IPS DF 19.7 (cell line): ENCODE measurements around the gene MYOG.

Source experiments
- DNase-seq: peaks from one replicate; pipeline ENCODE4 v3.0.0-alpha.2; 2013; ENCODE audit warnings: low read depth, low spot score

Gene MYOG

GRCh38 chr1:203046984-203047630, 38.7 kb downstream of the MYOG start:
- no peak for DNase-seq

- no peak for DNase-seq
Measured at GRCh38 chr1:203045821-203046594, 39.8 kb downstream of the MYOG start.

GRCh38 chr1:203045336-203045735, 40.5 kb downstream of the MYOG start:
- DNase-seq, result no peak

- DNase-seq, result no peak
Measured at GRCh38 chr1:203044546-203045250, 41.1 kb downstream of the MYOG start.

- DNase-seq, result no peak
Measured at GRCh38 chr1:203043830-203044545, 41.8 kb downstream of the MYOG start.

- DNase-seq, result no peak
Measured at GRCh38 chr1:203041351-203041932, 44.4 kb downstream of the MYOG start.

GRCh38 chr1:203040513-203041275, 45.1 kb downstream of the MYOG start:
- DNase-seq, result no peak

- DNase-seq, result no peak
Measured at GRCh38 chr1:203039609-203040512, 46.0 kb downstream of the MYOG start.

- peak; percentile 56 for DNase-seq
Measured at GRCh38 chr1:203038891-203039608, 46.8 kb downstream of the MYOG start.

GRCh38 chr1:203038217-203038741, 47.5 kb downstream of the MYOG start:
- no peak for DNase-seq

- DNase-seq, result no peak
Measured at GRCh38 chr1:203037509-203038190, 48.2 kb downstream of the MYOG start.

- no peak for DNase-seq
Measured at GRCh38 chr1:203036537-203036936, 49.3 kb downstream of the MYOG start.

- no peak for DNase-seq
Measured at GRCh38 chr1:203036135-203036534, 49.7 kb downstream of the MYOG start.

- no peak for DNase-seq
Measured at GRCh38 chr1:203035111-203036000, 50.5 kb downstream of the MYOG start.

GRCh38 chr1:203034422-203035110, 51.2 kb downstream of the MYOG start:
- no peak for DNase-seq

GRCh38 chr1:203033917-203034316, 51.9 kb downstream of the MYOG start:
- DNase-seq, result no peak

- DNase-seq, result no peak
Measured at GRCh38 chr1:203033287-203033686, 52.5 kb downstream of the MYOG start.
